NT2/D1 (cell line): Measurements from ENCODE around the gene RPTOR.

Experiments
- DNase-seq: peaks from one replicate; pipeline ENCODE4 v3.0.0-alpha.2; 2011; ENCODE audit warnings: low read depth, low spot score
- H3K27me3 ChIP-seq: 2 replicates; pipeline ENCODE4 v1.6.0; 2011; ENCODE audit warnings: mild to moderate bottlenecking; ENCODE audit not compliant: insufficient read length, insufficient read depth
- H3K36me3 ChIP-seq: 2 replicates; pipeline ENCODE4 v1.6.1; 2011; ENCODE audit warnings: mild to moderate bottlenecking, low read length, mixed read lengths; ENCODE audit not compliant: insufficient read depth, insufficient read length
- H3K4me1 ChIP-seq: 2 replicates; pipeline ENCODE4 v1.5.1; 2011; ENCODE audit not compliant: insufficient read depth, insufficient read length
- H3K4me3 ChIP-seq: 2 replicates; pipeline ENCODE4 v1.5.1; 2011; ENCODE audit warnings: low read depth; ENCODE audit not compliant: insufficient read length
- H3K9ac ChIP-seq: 2 replicates; pipeline ENCODE4 v1.6.0; 2011; ENCODE audit warnings: low read depth; ENCODE audit not compliant: insufficient read length
- H3K9me3 ChIP-seq: 2 replicates; pipeline ENCODE4 v1.5.1; 2011; ENCODE audit warnings: mild to moderate bottlenecking, low read length; ENCODE audit not compliant: insufficient read depth
- SUZ12 ChIP-seq: IDR thresholded peaks from 2 replicates; pipeline ENCODE4 v1.6.1; 2011; ENCODE audit not compliant: insufficient read length, insufficient read depth; ENCODE audit errors: extremely low read depth
- YY1 ChIP-seq: IDR thresholded peaks from 2 replicates; pipeline ENCODE4 v1.6.1; 2011; ENCODE audit not compliant: insufficient read length, insufficient read depth
- ZNF274 ChIP-seq: IDR thresholded peaks from 2 replicates; pipeline ENCODE4 v1.6.1; 2011; ENCODE audit warnings: mild to moderate bottlenecking, low read depth, low read length

The RPTOR gene

DNA sequence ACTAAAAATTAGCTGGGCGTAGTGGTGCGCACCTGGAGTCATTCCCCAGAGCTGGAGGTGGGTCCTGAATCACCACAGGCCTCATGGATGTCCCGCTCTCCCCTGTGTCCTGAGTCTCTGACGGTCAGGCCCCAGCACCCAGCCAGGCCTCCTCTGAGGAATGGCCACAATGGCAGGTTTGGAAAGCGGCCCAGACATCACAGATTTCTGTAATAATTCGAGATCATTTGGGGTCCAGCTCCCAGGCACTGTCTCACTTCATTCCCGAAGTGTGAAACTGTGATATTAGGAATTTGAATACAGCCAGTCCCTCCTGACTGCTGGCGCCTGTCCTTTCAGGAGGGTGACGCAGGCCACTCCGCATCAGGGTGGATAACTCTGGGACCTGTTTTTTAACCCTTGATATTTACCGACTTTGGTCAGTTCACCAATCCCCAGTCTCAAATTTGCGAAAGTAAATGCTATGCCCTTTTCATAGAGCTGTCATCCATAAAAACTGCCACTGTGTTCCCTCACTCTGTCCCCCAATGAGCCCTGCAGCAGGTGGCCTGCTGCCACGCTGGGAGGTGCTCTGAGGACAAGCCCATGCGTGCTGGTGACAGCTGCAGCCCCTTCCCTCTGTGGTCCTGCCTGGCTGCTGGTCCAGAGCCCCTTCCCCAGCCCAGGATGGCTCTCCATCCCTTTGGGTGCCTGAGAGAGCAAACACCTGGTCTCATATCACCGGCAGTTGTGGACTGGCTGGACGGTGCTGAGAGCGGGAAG lies 28.3 kb upstream of the RPTOR start:
- Histone ChIP-seq H3K4me3 (no peak overlapping the region), H3K36me3 (no peaks in the 10 kb centered on the region), H3K9ac (no peak overlapping the region), H3K9me3 (no peaks in the 10 kb centered on the region), H3K27me3 (no peaks in the 10 kb centered on the region), H3K4me1 (peaks cover 4% of the 10 kb centered on the region)
- no peak for DNase-seq
- TF ChIP-seq YY1 = no peak
- no peak for TF ChIP-seq ZNF274
- no peak for TF ChIP-seq SUZ12

GRCh38 chr17:80517641-80518040 lies 27.0 kb upstream of the RPTOR start:
- TF ChIP-seq ZNF274 (no peak), YY1 (no peak), SUZ12 (no peak)
- Histone ChIP-seq H3K36me3 (no peaks in the 10 kb centered on the region), H3K4me3 (no peak overlapping the region), H3K9ac (no peak overlapping the region), H3K4me1 (peaks cover 4% of the 10 kb centered on the region), H3K9me3 (no peaks in the 10 kb centered on the region), H3K27me3 (no peaks in the 10 kb centered on the region)
- no peak for DNase-seq

GRCh38 chr17:80518392-80518791 lies 26.2 kb upstream of the RPTOR start:
- Histone ChIP-seq H3K9me3 (peaks cover 4% of the 10 kb centered on the region; the same call in 1 of the 2 replicates), H3K27me3 (no peaks in the 10 kb centered on the region), H3K4me3 (no peak overlapping the region), H3K9ac (no peak overlapping the region), H3K4me1 (peaks cover 4% of the 10 kb centered on the region), H3K36me3 (no peaks in the 10 kb centered on the region)
- DNase-seq = no peak
- no peak for TF ChIP-seq YY1
- TF ChIP-seq SUZ12 = no peak
- TF ChIP-seq ZNF274 = no peak

DNA sequence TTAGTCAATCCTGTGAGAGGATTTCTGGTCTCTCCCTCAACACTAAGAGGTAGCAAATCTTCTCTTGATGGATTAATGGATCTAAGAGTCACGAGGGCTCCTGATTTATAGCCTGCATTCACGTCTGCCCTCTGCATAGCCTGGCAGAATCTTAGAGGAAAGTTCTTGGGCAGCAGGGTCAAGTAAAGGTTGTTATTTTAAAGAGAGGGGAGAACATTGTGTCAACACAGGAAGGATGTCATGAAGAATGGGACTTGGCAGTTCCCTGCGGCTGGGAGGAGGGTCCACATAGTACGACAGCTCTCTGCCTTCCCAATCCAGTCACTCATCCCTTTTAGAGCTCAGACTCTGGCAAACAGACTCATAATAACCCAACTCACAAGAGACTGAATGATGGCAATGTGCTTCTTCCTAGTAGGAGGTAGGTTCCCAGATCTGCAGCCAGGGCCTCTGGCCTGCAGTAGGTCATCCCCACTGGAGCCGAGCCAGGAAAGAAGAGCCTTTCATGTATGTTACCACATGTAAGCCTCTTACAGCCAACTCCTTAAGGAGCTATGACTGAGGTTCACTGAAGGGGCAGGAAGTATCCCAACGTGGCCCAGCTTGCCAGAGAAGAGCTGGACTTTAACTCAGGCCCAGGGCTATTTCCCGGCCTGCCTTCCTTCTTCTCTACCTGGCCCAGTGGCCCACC lies 25.4 kb upstream of the RPTOR start:
- Histone ChIP-seq H3K27me3 (no peaks in the 10 kb centered on the region), H3K36me3 (no peaks in the 10 kb centered on the region), H3K4me1 (no peaks in the 10 kb centered on the region)

GRCh38 chr17:80520810-80521455 lies 23.7 kb upstream of the RPTOR start:
- no peak overlapping the region for H3K4me3 ChIP-seq
- no peak overlapping the region for H3K9ac ChIP-seq
- H3K27me3 ChIP-seq = no peaks in the 10 kb centered on the region
- no peaks in the 10 kb centered on the region for H3K4me1 ChIP-seq
- H3K36me3 ChIP-seq = no peaks in the 10 kb centered on the region
- TF ChIP-seq YY1 = no peak
- TF ChIP-seq SUZ12 = no peak
- TF ChIP-seq ZNF274 = no peak
- no peak for DNase-seq
- H3K9me3 ChIP-seq = peaks cover 4% of the 10 kb centered on the region; the same call in 1 of the 2 replicates

More for the DNA sequence above, 25.4 kb upstream of the RPTOR start:
- peaks cover 4% of the 10 kb centered on the region; the same call in 1 of the 2 replicates for H3K9me3 ChIP-seq
- no peak overlapping the region for H3K9ac ChIP-seq
- DNase-seq = no peak
- TF ChIP-seq ZNF274 (no peak), YY1 (no peak), SUZ12 (no peak)
- no peak overlapping the region for H3K4me3 ChIP-seq

DNA sequence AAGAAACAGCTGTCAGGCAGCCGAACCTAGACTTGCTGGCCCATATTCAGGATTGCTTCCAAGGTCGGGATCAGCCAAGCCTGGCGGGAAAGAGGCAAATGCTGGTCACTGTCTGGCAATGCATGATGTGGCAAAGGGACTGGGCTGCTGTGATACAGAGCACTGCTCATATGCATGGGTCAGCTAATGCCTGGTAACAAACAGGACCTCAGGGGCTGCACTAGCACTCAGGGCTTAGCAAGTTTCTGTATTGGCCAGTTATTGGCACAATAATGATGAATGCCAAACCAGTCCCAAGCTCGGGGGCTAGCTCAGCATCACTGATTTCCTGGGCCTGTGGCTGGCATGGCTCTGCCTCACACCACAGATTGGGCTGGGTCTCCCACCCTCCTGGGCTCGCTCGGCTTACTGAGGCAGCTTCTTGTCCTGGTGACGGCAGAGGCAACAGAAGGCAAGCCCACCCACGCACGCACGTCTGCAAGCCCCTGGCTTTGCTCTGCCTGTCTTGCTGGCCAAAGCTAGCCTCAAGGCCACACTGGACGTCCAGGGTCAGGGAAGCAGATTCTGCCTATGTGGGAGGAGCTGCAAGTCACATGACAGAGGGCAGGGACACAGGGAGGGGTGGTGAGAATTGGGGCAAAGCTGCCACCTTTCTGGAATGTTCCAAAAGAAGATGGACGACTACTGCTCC lies 21.4 kb upstream of the RPTOR start:
- Histone ChIP-seq H3K4me1 (peaks cover 9% of the 10 kb centered on the region), H3K27me3 (no peaks in the 10 kb centered on the region)
- TF ChIP-seq ZNF274 (no peak), SUZ12 (no peak), YY1 (no peak)

More for the DNA sequence above, 21.4 kb upstream of the RPTOR start:
- H3K36me3 ChIP-seq = no peaks in the 10 kb centered on the region
- H3K4me3 ChIP-seq = no peak overlapping the region
- H3K9me3 ChIP-seq = peaks cover 4% of the 10 kb centered on the region; the same call in 1 of the 2 replicates
- no peak for DNase-seq
- H3K9ac ChIP-seq = no peak overlapping the region
